H1 (cell line): Measurements from ENCODE around the gene UQCC5. TPM values are rescaled to one million over a fixed set of nuclear protein-coding genes. Genes with fewer than 3 reads are reported as not detected.

Source experiments
- ASH2L ChIP-seq: fragments of 200-600, 300-600 bp; sonication (generic); IDR thresholded peaks from one replicate; pipeline ENCODE4 v1.7.1; 2017; ENCODE audit warnings: low read length
- ATF2 ChIP-seq: IDR thresholded peaks from 2 replicates; pipeline ENCODE4 v1.6.1; 2012; ENCODE audit warnings: low read length, inconsistent platforms
- CBX8 ChIP-seq: fragments of 300-800, 300-1000 bp; sonication (generic); IDR thresholded peaks from 2 replicates; pipeline ENCODE4 v1.7.1; 2016; ENCODE audit warnings: low read depth, low read length, borderline replicate concordance
- CEBPB ChIP-seq: IDR thresholded peaks from 2 replicates; pipeline ENCODE4 v1.6.1; 2012; ENCODE audit warnings: low read depth, low read length
- CHD2 ChIP-seq: IDR thresholded peaks from 2 replicates; pipeline ENCODE4 v1.6.1; 2012; ENCODE audit warnings: low read length, improper control_type of control experiment
- EP300 ChIP-seq, 2 experiments: IDR thresholded peaks; 1 replicate in 1 of 2; 2 replicates in 1 of 2; pipeline ENCODE4 v1.6.1; 2011 to 2012; ENCODE audit warnings: low read depth in 2 of 2, low read length in 2 of 2, mild to moderate bottlenecking in 2 of 2, borderline replicate concordance in 1 of 2, inconsistent platforms in 1 of 2, moderate library complexity in 1 of 2
- FOSL1 ChIP-seq: IDR thresholded peaks from 2 replicates; pipeline ENCODE4 v1.6.1; 2011; ENCODE audit warnings: mild to moderate bottlenecking, low read depth, low read length, moderate library complexity; ENCODE audit not compliant: insufficient read depth
- HDAC2 ChIP-seq, 2 experiments: fragments of 300-600 bp in 1 of 2; sonication (generic) in 1 of 2; IDR thresholded peaks; 2 replicates each; pipeline ENCODE4 v1.6.1; 2011 to 2012; ENCODE audit warnings: low read depth in 2 of 2, low read length in 2 of 2, mild to moderate bottlenecking in 2 of 2, moderate library complexity in 2 of 2, borderline replicate concordance in 1 of 2, inconsistent platforms in 1 of 2
- JUND ChIP-seq: IDR thresholded peaks from 2 replicates; pipeline ENCODE4 v1.6.1; 2011; ENCODE audit warnings: mild to moderate bottlenecking, improper control_type of control experiment, low read length
- KDM5A ChIP-seq: fragments of 200-600 bp; IDR thresholded peaks from 2 replicates; pipeline ENCODE4 v1.7.1; 2012; ENCODE audit warnings: mild to moderate bottlenecking, low read length, inconsistent platforms, mixed read lengths
- NANOG ChIP-seq: IDR thresholded peaks from 2 replicates; pipeline ENCODE4 v1.6.1; 2011; ENCODE audit warnings: low read length, low read depth, mild to moderate bottlenecking, inconsistent platforms; ENCODE audit not compliant: insufficient read depth, poor library complexity, severe bottlenecking
- NRF1 ChIP-seq: IDR thresholded peaks from 2 replicates; pipeline ENCODE4 v1.6.1; 2011; ENCODE audit warnings: mild to moderate bottlenecking, low read depth, low read length, improper control_type of control experiment
- PHF8 ChIP-seq: fragments of 200-600 bp; sonication (generic); conservative IDR thresholded peaks from 2 replicates; pipeline ENCODE4 v1.7.1; 2012; ENCODE audit warnings: low read depth, mild to moderate bottlenecking, inconsistent platforms, low read length, moderate library complexity
- POLR2A ChIP-seq, 2 experiments: IDR thresholded peaks; 1 replicate in 1 of 2; 2 replicates in 1 of 2; pipeline ENCODE4 v1.6.1; 2011; ENCODE audit warnings: low read depth in 2 of 2, low read length in 2 of 2, mild to moderate bottlenecking in 2 of 2; ENCODE audit errors: control extremely low read depth in 1 of 2
- RNF2 ChIP-seq: fragments of 200-900, 300-1000 bp; sonication (generic); IDR thresholded peaks from 2 replicates; pipeline ENCODE4 v1.7.1; 2016; ENCODE audit warnings: borderline replicate concordance, low read depth, mild to moderate bottlenecking, antibody characterized with exemption, low read length; ENCODE audit not compliant: poor library complexity, severe bottlenecking; ENCODE audit errors: missing control alignments
- SIX5 ChIP-seq: IDR thresholded peaks from 2 replicates; pipeline ENCODE4 v1.6.1; 2011; ENCODE audit warnings: mild to moderate bottlenecking, low read depth, low read length
- TEAD4 ChIP-seq: IDR thresholded peaks from 2 replicates; pipeline ENCODE4 v1.6.1; 2012; ENCODE audit warnings: low read depth, low read length, inconsistent platforms, mixed read lengths
- YY1 ChIP-seq: IDR thresholded peaks from 2 replicates; pipeline ENCODE4 v1.6.1; 2011; ENCODE audit warnings: low read depth, mild to moderate bottlenecking, low read length
- polyA plus RNA-seq, 7 experiments: library from polyadenylated mRNA; depleted of rRNA in 3 of 7; stranded (reverse) in 5 of 7; unstranded in 2 of 7; fragments of >200 nt in 5 of 7; fragments of 200-250 nt in 2 of 7; gene quantifications; 1 replicate in 5 of 7; 2 replicates in 1 of 7; 4 replicates in 1 of 7; pipeline versions ENCODE4 v1.2.1 to v1.2.3, GENCODE V29; 2011 to 2013; ENCODE audit warnings: missing spikeins in 2 of 7, mixed read lengths in 2 of 7
- total RNA-seq: library from RNA; stranded (reverse); fragmentation: NEBNext Ultra II Directional; extraction: Animal tissue kit (Norgen Biotek cat#: 25700); gene quantifications from 2 replicates; pipeline ENCODE4 v1.2.1, GENCODE V29; 2021
- TF ChIP-seq, protein P1 (sequence below), 3 experiments: IDR thresholded peaks; 1 replicate in 2 of 3; 2 replicates in 1 of 3; pipeline versions ENCODE4 v1.5.1 to v1.6.1; 2011; ENCODE audit warnings: low read length in 3 of 3, mild to moderate bottlenecking in 3 of 3, inconsistent platforms in 2 of 3, low read depth in 1 of 3, moderate library complexity in 1 of 3; ENCODE audit not compliant: insufficient read depth in 1 of 3; ENCODE audit errors: control extremely low read depth in 1 of 3

Gene UQCC5
- total and polyA plus RNA-seq, 2 of the 8 experiments (the other 6 are each of a cell fraction or from before 2014, with no cell fraction given), result 35.0 to 37.7 TPM

DNA sequence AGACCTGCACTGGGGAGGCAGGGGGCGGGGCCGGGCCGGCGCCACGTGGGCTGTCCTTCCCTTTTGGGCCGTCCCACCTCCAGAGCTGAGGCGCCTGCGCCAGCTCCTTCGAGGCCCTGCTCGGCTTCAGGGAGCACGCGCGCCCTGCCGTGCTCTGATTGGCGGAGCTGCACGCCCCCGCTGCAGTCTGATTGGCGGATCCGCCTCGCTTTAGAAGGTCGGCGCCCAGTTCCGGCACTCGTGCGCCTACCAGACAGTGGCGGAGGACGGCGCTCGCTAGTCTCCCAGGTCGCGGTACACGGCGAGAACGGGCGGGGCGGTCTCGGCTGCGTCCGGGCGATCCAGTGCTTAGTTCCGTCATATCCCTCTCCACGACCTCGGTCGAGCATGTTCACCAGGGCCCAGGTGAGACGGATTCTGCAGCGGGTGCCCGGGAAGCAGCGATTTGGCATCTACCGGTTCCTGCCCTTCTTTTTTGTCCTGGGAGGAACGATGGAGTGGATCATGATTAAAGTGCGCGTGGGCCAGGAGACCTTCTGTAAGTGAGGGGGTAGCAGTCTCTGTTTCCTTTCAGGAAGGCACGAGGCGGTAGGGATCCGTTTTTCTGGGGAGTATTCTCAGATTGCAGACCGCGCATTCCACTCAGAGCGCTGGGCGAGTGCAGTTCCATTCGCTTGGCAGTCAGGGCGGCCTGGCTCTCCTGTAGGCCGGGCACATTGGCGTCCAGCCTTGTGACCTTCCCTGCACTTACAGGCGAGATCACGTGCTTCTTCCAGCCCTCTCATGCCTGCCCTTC, at the start of gene UQCC5 (continued):
- TF ChIP-seq, protein P1, sequence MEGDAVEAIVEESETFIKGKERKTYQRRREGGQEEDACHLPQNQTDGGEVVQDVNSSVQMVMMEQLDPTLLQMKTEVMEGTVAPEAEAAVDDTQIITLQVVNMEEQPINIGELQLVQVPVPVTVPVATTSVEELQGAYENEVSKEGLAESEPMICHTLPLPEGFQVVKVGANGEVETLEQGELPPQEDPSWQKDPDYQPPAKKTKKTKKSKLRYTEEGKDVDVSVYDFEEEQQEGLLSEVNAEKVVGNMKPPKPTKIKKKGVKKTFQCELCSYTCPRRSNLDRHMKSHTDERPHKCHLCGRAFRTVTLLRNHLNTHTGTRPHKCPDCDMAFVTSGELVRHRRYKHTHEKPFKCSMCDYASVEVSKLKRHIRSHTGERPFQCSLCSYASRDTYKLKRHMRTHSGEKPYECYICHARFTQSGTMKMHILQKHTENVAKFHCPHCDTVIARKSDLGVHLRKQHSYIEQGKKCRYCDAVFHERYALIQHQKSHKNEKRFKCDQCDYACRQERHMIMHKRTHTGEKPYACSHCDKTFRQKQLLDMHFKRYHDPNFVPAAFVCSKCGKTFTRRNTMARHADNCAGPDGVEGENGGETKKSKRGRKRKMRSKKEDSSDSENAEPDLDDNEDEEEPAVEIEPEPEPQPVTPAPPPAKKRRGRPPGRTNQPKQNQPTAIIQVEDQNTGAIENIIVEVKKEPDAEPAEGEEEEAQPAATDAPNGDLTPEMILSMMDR (IDR thresholded peaks at IDR 0.05; ENCODE audit: control extremely low read depth in 1 of 3, insufficient read depth in 1 of 3, low read depth in 1 of 3, low read length in 3 of 3), result no peak
- no peak for TF ChIP-seq SIX5
- TF ChIP-seq NRF1, result peak; percentile 87
- no peak for TF ChIP-seq CEBPB
- peak; percentile 68 for TF ChIP-seq CHD2
- TF ChIP-seq CBX8, result no peak
- peak; percentile 86 for TF ChIP-seq ASH2L
- 0 out of 2 replicates have a peak, but pooled peaks have one; percentile 44 for TF ChIP-seq KDM5A
- TF ChIP-seq HDAC2 (IDR thresholded peaks at IDR 0.05; ENCODE audit: borderline replicate concordance in 1 of 2, low read depth in 2 of 2, low read length in 2 of 2), result no peak
- no peak for TF ChIP-seq JUND
- TF ChIP-seq POLR2A (IDR thresholded peaks at IDR 0.05; ENCODE audit: control extremely low read depth in 1 of 2, low read depth in 2 of 2, low read length in 2 of 2), result peak in 1 of 2 experiments; percentile 97; a peak in 2 of 3 replicates
- no peak for TF ChIP-seq YY1
- no peak for TF ChIP-seq TEAD4
- TF ChIP-seq FOSL1, result no peak
- no peak for TF ChIP-seq EP300 (IDR thresholded peaks at IDR 0.05; ENCODE audit: borderline replicate concordance in 1 of 2, low read depth in 2 of 2, low read length in 2 of 2)
- TF ChIP-seq RNF2, result no peak
- TF ChIP-seq ATF2, result 0 out of 2 replicates have a peak, but pooled peaks have one; percentile 69
- no peak for TF ChIP-seq NANOG
- peak; percentile 77 for TF ChIP-seq PHF8
